ENCODE data around the gene IL31.

IL31 gene

GRCh38 chr12:122126713-122127597 lies 47.1 kb downstream of the IL31 start:
- no peak for DNase-seq

DNA sequence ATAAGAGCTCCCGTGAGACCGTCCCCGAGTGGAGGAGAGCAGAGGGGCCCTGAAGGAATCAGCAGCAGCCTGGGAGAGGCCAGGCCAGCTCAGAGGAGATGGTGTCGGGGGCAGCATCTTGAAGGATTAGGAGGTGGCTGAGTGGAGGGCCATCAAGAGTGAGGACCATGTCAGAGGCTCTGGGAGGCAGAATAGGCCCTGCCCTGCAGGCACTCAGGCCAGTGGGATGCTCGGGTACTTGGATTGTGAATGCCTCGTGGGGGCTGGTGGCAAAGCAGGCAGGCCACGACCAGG lies 47.7 kb downstream of the IL31 start:
- DNase-seq, result no peak

- DNase-seq, result peak; percentile 72
These were observed 48.3 kb downstream of the IL31 start for GRCh38 chr12:122125452-122126341.

GRCh38 chr12:122124370-122124769 lies 49.7 kb downstream of the IL31 start:
- no peak for DNase-seq

GRCh38 chr12:122123761-122124145 lies 50.3 kb downstream of the IL31 start:
- no peak for DNase-seq

DNA sequence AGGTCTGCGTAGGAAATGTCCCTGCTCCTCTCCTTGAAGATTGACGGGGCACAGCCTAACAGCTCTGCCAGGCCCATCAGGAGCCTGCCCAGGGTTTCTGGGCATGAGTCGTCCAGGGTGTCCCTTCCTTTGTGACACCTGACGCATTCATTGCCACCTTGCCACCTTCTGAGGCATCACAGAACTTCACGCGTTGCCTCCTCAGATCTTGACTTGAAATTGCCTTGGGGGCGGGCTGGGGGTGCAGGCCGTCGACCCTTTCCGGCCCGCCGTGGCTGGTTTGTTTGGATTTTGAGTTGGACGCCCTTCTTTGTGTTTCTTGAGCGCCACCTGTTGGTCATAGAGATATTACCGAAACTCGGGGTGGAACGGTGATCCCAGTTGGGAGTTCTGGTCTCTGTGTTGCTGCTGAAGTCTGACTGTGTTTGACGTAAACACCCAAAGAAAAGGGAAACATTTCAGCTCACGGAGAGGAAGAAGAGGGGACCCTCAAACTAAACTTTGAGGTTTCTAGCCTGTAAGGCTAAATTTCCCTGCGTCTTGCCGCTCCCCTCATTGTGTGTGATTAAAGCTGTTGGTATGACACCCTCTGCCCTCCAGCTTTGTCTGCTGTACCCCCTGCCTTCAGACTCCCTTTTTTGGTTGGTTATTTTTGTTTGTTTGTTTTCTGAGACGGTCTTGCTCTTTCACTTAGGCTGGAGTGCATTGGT lies 50.8 kb downstream of the IL31 start:
- DNase-seq, result peak; percentile 88

All from hematopoietic multipotent progenitor cell treated with erythropoietin and hydrocortisone succinate and interleukin-3 and kit ligand, for 6 days (in vitro differentiated cells).